ENCODE data around the gene JMJD7.

JMJD7 gene

GRCh38 chr15:41809121-41809520 is 18.8 kb upstream of the JMJD7 start:
- Histone ChIP-seq H3K9ac (ENCODE audit: low read depth, low read length, poor library complexity, severe bottlenecking) (no peak overlapping the region), H3K4me3 (ENCODE audit: low read length, poor library complexity, severe bottlenecking) (no peak overlapping the region), H3K27me3 (ENCODE audit: insufficient read depth, low read length, poor library complexity, severe bottlenecking) (no peaks in the 10 kb centered on the region), H3K9me3 (ENCODE audit: insufficient read depth, low read depth, low read length) (no peaks in the 10 kb centered on the region), H3K9me2 (replicated peaks; ENCODE audit: low read depth, low read length) (no peaks in the 10 kb centered on the region), H3K36me3 (ENCODE audit: insufficient read depth, low read length) (peaks cover 20% of the 10 kb centered on the region; the same call in 1 of the 2 replicates), H4K20me1 (ENCODE audit: insufficient read depth, low read length, poor library complexity, severe bottlenecking) (no peaks in the 10 kb centered on the region), H3F3A (ENCODE audit: low read depth) (no peaks in the 10 kb centered on the region), H2AFZ (ENCODE audit: low read length) (no peak overlapping the region), H3K4me2 (ENCODE audit: low read depth, low read length, poor library complexity, severe bottlenecking) (no peak overlapping the region), H3K79me2 (ENCODE audit: insufficient read depth, low read length) (no peaks in the 10 kb centered on the region), H3K4me1 (ENCODE audit: insufficient read depth, low read length, poor library complexity, severe bottlenecking) (peaks cover 13% of the 10 kb centered on the region)
- no peak for TF ChIP-seq EZH2phosphoT487 (IDR thresholded peaks at IDR 0.05; ENCODE audit: borderline replicate concordance)
- no peak for TF ChIP-seq CTCF (conservative IDR thresholded peaks at IDR 0.05; ENCODE audit: low read length)

GRCh38 chr15:41809526-41810220 is 18.2 kb upstream of the JMJD7 start:
- H3K4me3 ChIP-seq (ENCODE audit: low read length, poor library complexity, severe bottlenecking): no peak overlapping the region
- H3K4me1 ChIP-seq (ENCODE audit: insufficient read depth, low read length, poor library complexity, severe bottlenecking): peaks cover 10% of the 10 kb centered on the region
- H3F3A ChIP-seq (ENCODE audit: low read depth): no peaks in the 10 kb centered on the region
- H3K27me3 ChIP-seq (ENCODE audit: insufficient read depth, low read length, poor library complexity, severe bottlenecking): no peaks in the 10 kb centered on the region
- H2AFZ ChIP-seq (ENCODE audit: low read length): no peak overlapping the region
- TF ChIP-seq CTCF (conservative IDR thresholded peaks at IDR 0.05; ENCODE audit: low read length): no peak
- no peak for TF ChIP-seq EZH2phosphoT487 (IDR thresholded peaks at IDR 0.05; ENCODE audit: borderline replicate concordance)
- no peaks in the 10 kb centered on the region for H3K9me2 ChIP-seq (replicated peaks; ENCODE audit: low read depth, low read length)
- no peak overlapping the region for H3K9ac ChIP-seq (ENCODE audit: low read depth, low read length, poor library complexity, severe bottlenecking)
- H3K79me2 ChIP-seq (ENCODE audit: insufficient read depth, low read length): no peaks in the 10 kb centered on the region
- H4K20me1 ChIP-seq (ENCODE audit: insufficient read depth, low read length, poor library complexity, severe bottlenecking): no peaks in the 10 kb centered on the region
- peaks cover 23% of the 10 kb centered on the region; the same call in 1 of the 2 replicates for H3K36me3 ChIP-seq (ENCODE audit: insufficient read depth, low read length)
- H3K4me2 ChIP-seq (ENCODE audit: low read depth, low read length, poor library complexity, severe bottlenecking): no peak overlapping the region
- no peaks in the 10 kb centered on the region for H3K9me3 ChIP-seq (ENCODE audit: insufficient read depth, low read depth, low read length)

DNA sequence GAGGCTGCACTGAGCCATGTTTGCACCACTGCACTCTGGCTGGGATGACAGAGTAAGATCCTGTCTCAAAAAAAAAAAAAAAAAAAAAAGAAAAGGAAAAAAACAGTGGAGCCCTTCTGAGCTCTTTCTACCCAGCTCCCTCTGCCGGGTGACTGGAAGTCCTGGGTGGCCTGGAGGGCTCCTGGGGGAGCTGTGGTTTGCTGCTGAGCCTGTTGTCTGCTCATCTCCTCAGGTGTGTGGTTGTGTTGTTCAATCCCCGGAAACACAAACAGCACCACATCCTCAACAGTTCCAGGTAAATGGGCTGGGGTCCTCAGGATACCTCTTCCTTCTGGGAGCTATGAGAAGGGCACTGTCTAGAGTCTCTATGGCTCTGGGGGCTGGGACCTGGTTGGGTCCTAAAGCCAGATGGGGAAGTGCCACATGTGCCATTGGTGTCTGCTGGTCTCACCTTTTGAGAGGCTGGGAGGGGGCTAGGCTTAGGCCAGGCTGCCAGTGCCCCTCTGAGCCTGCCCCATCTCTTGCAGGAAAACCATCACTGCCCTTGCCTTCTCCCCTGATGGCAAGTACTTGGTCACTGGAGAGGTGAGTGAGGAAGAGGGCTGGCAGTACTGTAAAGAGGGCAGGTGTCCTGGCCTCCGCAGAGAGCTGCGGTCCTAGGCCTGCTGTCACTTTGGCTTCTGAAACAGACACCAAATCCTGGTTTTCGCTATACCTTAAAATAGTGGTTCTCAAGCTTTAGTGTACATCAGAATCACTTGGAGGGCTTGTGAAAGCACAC is 17.1 kb upstream of the JMJD7 start:
- H3K9ac ChIP-seq (ENCODE audit: low read depth, low read length, poor library complexity, severe bottlenecking): no peak overlapping the region
- H3K4me3 ChIP-seq (ENCODE audit: low read length, poor library complexity, severe bottlenecking): no peak overlapping the region
- H3K79me2 ChIP-seq (ENCODE audit: insufficient read depth, low read length): no peaks in the 10 kb centered on the region
- H3K4me2 ChIP-seq (ENCODE audit: low read depth, low read length, poor library complexity, severe bottlenecking): no peak overlapping the region
- TF ChIP-seq CTCF (conservative IDR thresholded peaks at IDR 0.05; ENCODE audit: low read length) (no peak), EZH2phosphoT487 (IDR thresholded peaks at IDR 0.05; ENCODE audit: borderline replicate concordance) (no peak)
- peaks cover 7% of the 10 kb centered on the region for H3K4me1 ChIP-seq (ENCODE audit: insufficient read depth, low read length, poor library complexity, severe bottlenecking)
- no peaks in the 10 kb centered on the region for H3K27me3 ChIP-seq (ENCODE audit: insufficient read depth, low read length, poor library complexity, severe bottlenecking)
- no peak overlapping the region for H2AFZ ChIP-seq (ENCODE audit: low read length)
- no peaks in the 10 kb centered on the region for H3F3A ChIP-seq (ENCODE audit: low read depth)
- H3K36me3 ChIP-seq (ENCODE audit: insufficient read depth, low read length): peaks cover 33% of the 10 kb centered on the region; the same call in 1 of the 2 replicates
- H3K9me3 ChIP-seq (ENCODE audit: insufficient read depth, low read depth, low read length): no peaks in the 10 kb centered on the region
- no peaks in the 10 kb centered on the region for H4K20me1 ChIP-seq (ENCODE audit: insufficient read depth, low read length, poor library complexity, severe bottlenecking)
- no peaks in the 10 kb centered on the region for H3K9me2 ChIP-seq (replicated peaks; ENCODE audit: low read depth, low read length)

All from Loucy (cell line).